ENCODE data around the gene CHCHD3. TPM values are rescaled to one million over a fixed set of nuclear protein-coding genes. Genes with fewer than 3 reads are reported as not detected.

CHCHD3 gene
- total RNA-seq, 1 experiment from 2014 or later, result 89.9 TPM

DNA sequence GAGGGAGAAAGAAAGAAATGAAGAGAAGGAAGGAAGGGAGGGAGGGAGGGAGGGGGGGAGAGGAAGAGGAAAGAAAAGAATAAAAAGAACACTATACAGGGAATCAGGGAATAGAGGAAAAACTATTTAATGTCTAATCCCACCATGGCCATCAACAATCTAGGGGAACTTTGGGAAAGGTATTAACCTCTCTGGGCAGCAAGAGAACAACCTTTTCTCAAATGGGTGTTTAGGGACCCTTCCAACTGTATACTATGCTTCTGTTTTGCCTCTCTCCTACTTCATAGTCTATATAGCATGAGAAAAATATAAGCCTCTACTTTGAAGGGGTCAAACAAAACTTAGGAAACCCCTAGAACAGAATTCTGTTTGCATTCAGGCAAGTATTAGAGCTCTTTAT, 54.5 kb downstream of the CHCHD3 start:
- no TSS peak for BruUV-seq (replicated peaks)
- peaks cover 4% of the 10 kb centered on the region for H3K9me3 Mint-ChIP-seq (ENCODE audit: low read depth, unreplicated experiment)
- intact Hi-C loops (cut with micrococcal nuclease; ENCODE audit: unreplicated experiment), result no loop called here

DNA sequence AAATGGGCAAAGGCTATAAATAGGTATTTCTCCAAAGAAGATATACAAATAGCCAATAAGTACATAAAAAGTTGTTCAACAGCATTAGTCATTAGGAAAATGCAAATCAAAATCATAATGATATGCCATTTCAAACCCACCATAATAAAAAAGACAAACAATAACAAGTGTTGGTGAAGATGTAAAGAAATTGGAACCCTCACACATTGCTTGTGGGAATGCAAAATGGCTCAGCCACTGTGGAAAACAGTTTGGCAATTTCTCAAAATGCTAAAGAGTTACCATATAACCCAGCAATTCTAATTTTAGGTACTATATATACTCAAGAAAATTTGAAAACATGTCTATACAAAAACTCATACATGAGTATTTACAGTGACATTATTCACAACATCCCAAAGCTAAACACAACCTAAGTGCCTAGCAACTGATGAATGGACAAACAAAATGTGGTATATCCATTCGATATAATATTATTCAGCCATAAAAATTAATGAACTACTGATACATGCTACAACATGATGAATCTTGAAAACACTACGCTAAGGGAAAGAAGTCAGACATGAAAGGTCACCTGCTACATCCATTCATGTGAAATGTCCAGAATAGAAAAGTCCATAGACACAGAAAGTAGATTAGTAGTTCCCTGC, 55.6 kb downstream of the CHCHD3 start:
- Mint-ChIP-seq H3K9me3 (ENCODE audit: low read depth, unreplicated experiment) (peaks cover 4% of the 10 kb centered on the region), H3K4me1 (ENCODE audit: low read depth, unreplicated experiment) (no peaks in the 10 kb centered on the region), H3K4me3 (ENCODE audit: low read depth, unreplicated experiment) (no peak overlapping the region), H3K27ac (ENCODE audit: unreplicated experiment) (no peak overlapping the region), H3K36me3 (ENCODE audit: insufficient read depth, unreplicated experiment) (peaks cover 3% of the 10 kb centered on the region), H3K27me3 (ENCODE audit: unreplicated experiment) (no peaks in the 10 kb centered on the region)
- BruUV-seq (replicated peaks), result no TSS peak
- CTCF ChIA-PET, result no interaction called here
- no peak for DNase-seq
- intact Hi-C loops (cut with micrococcal nuclease; ENCODE audit: unreplicated experiment), result no loop called here
- TF ChIP-seq, protein P1, sequence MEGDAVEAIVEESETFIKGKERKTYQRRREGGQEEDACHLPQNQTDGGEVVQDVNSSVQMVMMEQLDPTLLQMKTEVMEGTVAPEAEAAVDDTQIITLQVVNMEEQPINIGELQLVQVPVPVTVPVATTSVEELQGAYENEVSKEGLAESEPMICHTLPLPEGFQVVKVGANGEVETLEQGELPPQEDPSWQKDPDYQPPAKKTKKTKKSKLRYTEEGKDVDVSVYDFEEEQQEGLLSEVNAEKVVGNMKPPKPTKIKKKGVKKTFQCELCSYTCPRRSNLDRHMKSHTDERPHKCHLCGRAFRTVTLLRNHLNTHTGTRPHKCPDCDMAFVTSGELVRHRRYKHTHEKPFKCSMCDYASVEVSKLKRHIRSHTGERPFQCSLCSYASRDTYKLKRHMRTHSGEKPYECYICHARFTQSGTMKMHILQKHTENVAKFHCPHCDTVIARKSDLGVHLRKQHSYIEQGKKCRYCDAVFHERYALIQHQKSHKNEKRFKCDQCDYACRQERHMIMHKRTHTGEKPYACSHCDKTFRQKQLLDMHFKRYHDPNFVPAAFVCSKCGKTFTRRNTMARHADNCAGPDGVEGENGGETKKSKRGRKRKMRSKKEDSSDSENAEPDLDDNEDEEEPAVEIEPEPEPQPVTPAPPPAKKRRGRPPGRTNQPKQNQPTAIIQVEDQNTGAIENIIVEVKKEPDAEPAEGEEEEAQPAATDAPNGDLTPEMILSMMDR (IDR thresholded peaks at IDR 0.05; ENCODE audit: unreplicated experiment), result no peak

More for the DNA sequence above, 54.5 kb downstream of the CHCHD3 start:
- no peaks in the 10 kb centered on the region for H3K27me3 Mint-ChIP-seq (ENCODE audit: unreplicated experiment)
- no peaks in the 10 kb centered on the region for H3K4me1 Mint-ChIP-seq (ENCODE audit: low read depth, unreplicated experiment)
- no peak overlapping the region for H3K27ac Mint-ChIP-seq (ENCODE audit: unreplicated experiment)
- TF ChIP-seq, protein P1 (IDR thresholded peaks at IDR 0.05; ENCODE audit: unreplicated experiment), result no peak
- H3K36me3 Mint-ChIP-seq (ENCODE audit: insufficient read depth, unreplicated experiment), result no peaks in the 10 kb centered on the region
- no peak for DNase-seq
- H3K4me3 Mint-ChIP-seq (ENCODE audit: low read depth, unreplicated experiment), result no peak overlapping the region
- CTCF ChIA-PET, result no interaction called here

DNA sequence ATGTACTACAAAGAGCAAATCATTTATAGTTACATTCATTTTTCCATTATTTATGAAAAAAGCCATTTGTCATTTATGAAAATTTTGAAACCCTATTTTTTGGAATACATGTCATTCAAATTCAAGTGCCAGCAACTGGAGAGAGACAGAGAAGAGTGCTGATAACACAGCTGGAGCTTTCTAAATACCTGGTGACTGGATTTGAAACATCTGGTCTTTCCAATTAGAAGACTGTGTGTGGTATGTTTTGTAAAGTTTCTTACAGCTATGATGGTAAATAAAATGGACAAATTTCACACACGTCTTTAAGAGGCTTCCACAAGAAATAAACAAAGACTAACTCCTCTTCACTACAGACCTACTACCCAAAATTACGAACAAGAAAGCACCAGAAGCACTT, 56.8 kb downstream of the CHCHD3 start:
- H3K36me3 Mint-ChIP-seq (ENCODE audit: insufficient read depth, unreplicated experiment), result peaks cover 5% of the 10 kb centered on the region
- intact Hi-C loops (cut with micrococcal nuclease; ENCODE audit: unreplicated experiment), result no loop called here
- H3K9me3 Mint-ChIP-seq (ENCODE audit: low read depth, unreplicated experiment), result peaks cover 4% of the 10 kb centered on the region
- H3K4me3 Mint-ChIP-seq (ENCODE audit: low read depth, unreplicated experiment), result no peak overlapping the region
- no peak for DNase-seq
- CTCF ChIA-PET, result no interaction called here
- no peak overlapping the region for H3K27ac Mint-ChIP-seq (ENCODE audit: unreplicated experiment)
- no TSS peak for BruUV-seq (replicated peaks)
- TF ChIP-seq, protein P1 (IDR thresholded peaks at IDR 0.05; ENCODE audit: unreplicated experiment), result no peak
- H3K27me3 Mint-ChIP-seq (ENCODE audit: unreplicated experiment), result no peaks in the 10 kb centered on the region
- H3K4me1 Mint-ChIP-seq (ENCODE audit: low read depth, unreplicated experiment), result no peaks in the 10 kb centered on the region

DNA sequence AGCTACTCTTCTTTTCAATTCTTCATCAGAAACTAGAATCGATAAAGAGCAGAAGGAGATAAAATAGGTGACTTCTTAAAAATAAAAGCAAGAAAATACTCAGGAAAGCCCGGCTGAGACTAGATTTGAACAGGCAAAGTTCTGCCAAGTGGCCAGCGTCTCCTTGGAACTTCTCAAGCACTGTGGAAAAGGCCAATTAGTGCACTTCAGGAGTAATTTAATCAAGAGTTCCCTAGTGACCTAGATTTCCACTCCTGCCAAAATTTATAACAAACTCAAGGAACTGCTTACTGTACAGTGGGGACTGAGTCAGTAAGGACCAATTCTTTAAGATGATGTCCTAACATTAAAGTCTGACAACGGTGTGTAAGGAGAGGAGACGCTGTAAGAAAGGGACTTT, 57.3 kb downstream of the CHCHD3 start:
- TF ChIP-seq, protein P1 (IDR thresholded peaks at IDR 0.05; ENCODE audit: unreplicated experiment), result no peak
- no TSS peak for BruUV-seq (replicated peaks)
- CTCF ChIA-PET, result no interaction called here
- Mint-ChIP-seq H3K4me1 (ENCODE audit: low read depth, unreplicated experiment) (no peaks in the 10 kb centered on the region), H3K27me3 (ENCODE audit: unreplicated experiment) (no peaks in the 10 kb centered on the region), H3K4me3 (ENCODE audit: low read depth, unreplicated experiment) (no peak overlapping the region), H3K36me3 (ENCODE audit: insufficient read depth, unreplicated experiment) (peaks cover 5% of the 10 kb centered on the region), H3K9me3 (ENCODE audit: low read depth, unreplicated experiment) (peaks cover 3% of the 10 kb centered on the region), H3K27ac (ENCODE audit: unreplicated experiment) (no peak overlapping the region)
- intact Hi-C loops (cut with micrococcal nuclease; ENCODE audit: unreplicated experiment), result no loop called here
- DNase-seq, result no peak

Data from Calu3 (cell line).